Psoas muscle (tissue), 8 donors: Measurements from ENCODE around the gene KLHDC7B. TPM values are rescaled to one million over a fixed set of nuclear protein-coding genes. Genes with fewer than 3 reads are reported as not detected.
A peak's percentile ranks its signal among the peaks of the same experiment; 100 is the strongest.

Experiments
- ATAC-seq, 4 donors: fragments of 200-7000 bp; cut with Tn5 transposase; one replicate each; pipeline ENCODE4 v1.9.1; 2020; ENCODE audit warnings: moderate library complexity in 3 of 4, mild to moderate bottlenecking in 2 of 4
- DNase-seq, 2 donors: peaks; one replicate each; pipeline ENCODE4 v3.0.0-alpha.2; 2020
- H3K27ac ChIP-seq: fragments of 200-600 bp; one replicate; pipeline ENCODE4 v1.8.0; 2022
- H3K27me3 ChIP-seq, 3 donors: fragments of 200-600 bp in 1 of 3; one replicate each; pipeline versions ENCODE4 v1.6.1 to v1.8.0; 2013 to 2022; ENCODE audit warnings: low read length in 2 of 3, mild to moderate bottlenecking in 2 of 3, moderate library complexity in 1 of 3; ENCODE audit not compliant: insufficient read depth in 3 of 3
- H3K36me3 ChIP-seq, 2 donors: fragments of 200-600 bp in 1 of 2; one replicate each; pipeline versions ENCODE4 v1.6.1 to v1.8.0; 2013 to 2022; ENCODE audit warnings: low read depth in 1 of 2, mild to moderate bottlenecking in 1 of 2, moderate library complexity in 1 of 2; ENCODE audit not compliant: insufficient read depth in 1 of 2
- H3K4me1 ChIP-seq: fragments of 200-600 bp; one replicate; pipeline ENCODE4 v1.8.0; 2022
- H3K4me3 ChIP-seq: fragments of 200-600 bp; one replicate; pipeline ENCODE4 v1.8.0; 2022; ENCODE audit warnings: mild to moderate bottlenecking
- H3K9me3 ChIP-seq: fragments of 200-600 bp; one replicate; pipeline ENCODE4 v1.8.0; 2022
- WGBS, 3 donors: extraction: QIAGEN DNeasy Blood & Tissue Kit; methylation state at CpG; one replicate each; pipeline versions ENCODE4 v1.1.6 to v1.1.7; 2013; 5-methylcytosine and 5-hydroxymethylcytosine counted together
- intact Hi-C, 2 donors: fragments of 100-400 bp; cut with DNase I; formaldehyde crosslinking; loops; one replicate each; pipeline versions ENCODE4 v1.11.0 to v1.14.2; 2022
- polyA plus RNA-seq, 3 donors: library from polyadenylated mRNA; stranded (reverse); fragments of 200-250 nt; gene quantifications; one replicate each; pipeline ENCODE4 v1.2.3, GENCODE V29; 2013
- total RNA-seq, 4 donors: library from RNA; stranded (reverse); fragmentation: NEBNext Ultra II Directional in 2 of 4; extraction: Animal tissue kit (Norgen Biotek cat#: 25700) in 2 of 4; gene quantifications; one replicate each; pipeline versions ENCODE4 v1.2.1 to v1.2.4, GENCODE V29; 2021 to 2023
- TF ChIP-seq, protein P1 (sequence below): fragments of 200-600 bp; IDR thresholded peaks from one replicate; pipeline ENCODE4 v1.8.0; 2022; ENCODE audit warnings: antibody characterized with exemption
- donor health status: healthy with polysubstance abuse.
- donor health status: DM: no; HTN: no; CAD: no; lungs with moderate emphysema.
- donor health status: Bipolar disorder and iron deficiency.
- donor health status: healthy.
- donor health status: DM: yes; HTN: yes; CAD: no.
- donor health status: DM: no; HTN: no; CAD: no.
- donor health status: DM: no; HTN: no; CAD: no.
- donor health status: DM: yes; HTN: yes; CAD: no.

The KLHDC7B gene
- total and polyA plus RNA-seq, 7 donors: 0.01 to 0.11 (median 0.01) TPM; not detected in 4

DNA sequence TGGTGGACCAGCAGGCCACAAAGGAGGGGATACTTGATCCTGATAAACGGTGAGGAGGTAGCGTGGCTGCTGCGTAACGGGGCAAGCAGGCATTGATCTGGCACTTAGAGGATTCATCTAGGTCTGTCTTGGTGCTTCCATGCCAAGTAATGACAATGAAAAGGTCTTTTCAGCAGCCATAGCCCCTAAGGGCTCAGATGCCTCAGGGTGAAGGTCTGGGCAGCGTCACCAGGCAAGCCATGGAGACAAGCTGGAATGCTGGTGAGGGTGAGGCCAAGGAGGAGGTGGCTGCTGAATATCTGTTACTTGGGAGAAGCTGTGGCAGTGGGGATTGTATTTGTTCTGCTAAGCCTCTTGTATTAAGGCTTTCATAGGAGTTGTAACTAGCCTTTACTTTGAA, 41.7 kb downstream of the KLHDC7B start:
- no peaks in the 10 kb centered on the region for H3K9me3 ChIP-seq
- H3K4me3 ChIP-seq: no peak overlapping the region
- intact Hi-C loops: no loop called here

DNA sequence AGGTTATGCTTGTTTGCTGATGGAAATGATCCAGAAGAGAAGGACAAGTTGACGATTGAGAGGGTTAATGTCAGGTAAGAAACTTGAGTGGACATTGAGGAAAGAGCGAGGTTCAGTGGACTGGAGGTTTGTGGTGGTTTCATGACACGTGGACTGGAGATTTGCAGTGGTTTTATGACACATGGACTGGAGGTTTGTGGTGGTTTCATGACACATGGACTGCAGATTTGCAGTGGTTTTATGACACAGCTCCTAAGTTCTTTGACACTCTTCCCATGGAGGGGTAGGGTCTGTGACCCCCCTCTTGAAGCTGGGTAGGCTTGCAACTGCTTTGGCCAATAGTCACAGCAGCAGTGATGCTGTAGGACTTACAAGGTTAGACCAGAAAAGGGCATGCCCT, 49.5 kb downstream of the KLHDC7B start:
- H3K36me3 ChIP-seq: no peaks in the 10 kb centered on the region
- H3K4me3 ChIP-seq: no peak overlapping the region
- H3K27me3 ChIP-seq: peaks cover 0 to 14% (median 0%) of the 10 kb centered on the region in 3 donors
- 86 to 88% (median 87%) methylated on average over 3 of the region's 3 CpGs for WGBS, 3 donors
- H3K4me1 ChIP-seq: no peaks in the 10 kb centered on the region
- DNase-seq (no peak), ATAC-seq (no peak)
- no peaks in the 10 kb centered on the region for H3K9me3 ChIP-seq
- no peak overlapping the region for H3K27ac ChIP-seq
- TF ChIP-seq, protein P1, sequence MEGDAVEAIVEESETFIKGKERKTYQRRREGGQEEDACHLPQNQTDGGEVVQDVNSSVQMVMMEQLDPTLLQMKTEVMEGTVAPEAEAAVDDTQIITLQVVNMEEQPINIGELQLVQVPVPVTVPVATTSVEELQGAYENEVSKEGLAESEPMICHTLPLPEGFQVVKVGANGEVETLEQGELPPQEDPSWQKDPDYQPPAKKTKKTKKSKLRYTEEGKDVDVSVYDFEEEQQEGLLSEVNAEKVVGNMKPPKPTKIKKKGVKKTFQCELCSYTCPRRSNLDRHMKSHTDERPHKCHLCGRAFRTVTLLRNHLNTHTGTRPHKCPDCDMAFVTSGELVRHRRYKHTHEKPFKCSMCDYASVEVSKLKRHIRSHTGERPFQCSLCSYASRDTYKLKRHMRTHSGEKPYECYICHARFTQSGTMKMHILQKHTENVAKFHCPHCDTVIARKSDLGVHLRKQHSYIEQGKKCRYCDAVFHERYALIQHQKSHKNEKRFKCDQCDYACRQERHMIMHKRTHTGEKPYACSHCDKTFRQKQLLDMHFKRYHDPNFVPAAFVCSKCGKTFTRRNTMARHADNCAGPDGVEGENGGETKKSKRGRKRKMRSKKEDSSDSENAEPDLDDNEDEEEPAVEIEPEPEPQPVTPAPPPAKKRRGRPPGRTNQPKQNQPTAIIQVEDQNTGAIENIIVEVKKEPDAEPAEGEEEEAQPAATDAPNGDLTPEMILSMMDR: no peak
- intact Hi-C loops: no loop called here

More for the DNA sequence above, 41.7 kb downstream of the KLHDC7B start:
- Histone ChIP-seq H3K36me3 (no peaks in the 10 kb centered on the region), H3K4me1 (peaks cover 7% of the 10 kb centered on the region), H3K27ac (no peak overlapping the region), H3K27me3 (no peaks in the 10 kb centered on the region)
- WGBS, 3 donors: 88 to 97% (median 92%) methylated on average over 5 of the region's 5 CpGs
- TF ChIP-seq, protein P1: no peak
- DNase-seq (no peak), ATAC-seq (no peak)

DNA sequence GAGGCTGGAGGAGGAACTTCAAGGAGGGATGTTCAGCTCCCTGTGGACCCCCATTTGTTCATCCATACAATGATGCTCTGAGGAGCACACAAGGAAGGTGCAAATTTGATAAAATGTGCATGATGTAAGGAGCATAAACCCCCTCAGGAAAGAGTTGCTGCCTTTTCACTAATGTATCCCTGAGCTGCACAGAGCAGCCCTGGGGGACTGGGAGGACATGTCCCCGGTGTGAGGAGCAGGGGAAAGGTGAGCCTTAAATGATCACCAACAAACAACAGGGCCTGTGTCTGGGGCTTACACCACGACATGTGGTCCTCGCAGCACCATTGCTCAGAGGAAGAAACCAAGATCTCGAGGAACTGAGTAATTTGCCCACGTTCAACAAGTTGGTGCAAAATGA, 51.4 kb downstream of the KLHDC7B start:
- TF ChIP-seq, protein P1: no peak
- no peak overlapping the region for H3K4me3 ChIP-seq
- no peaks in the 10 kb centered on the region for H3K4me1 ChIP-seq
- no peaks in the 10 kb centered on the region for H3K36me3 ChIP-seq
- H3K9me3 ChIP-seq: no peaks in the 10 kb centered on the region
- no peak overlapping the region for H3K27ac ChIP-seq
- 81 to 90% (median 84%) methylated on average over 5 of the region's 5 CpGs for WGBS, 3 donors
- DNase-seq (no peak), ATAC-seq (no peak)
- peaks cover 0 to 30% (median 6%) of the 10 kb centered on the region in 3 donors for H3K27me3 ChIP-seq
- intact Hi-C loops: no loop called here

DNA sequence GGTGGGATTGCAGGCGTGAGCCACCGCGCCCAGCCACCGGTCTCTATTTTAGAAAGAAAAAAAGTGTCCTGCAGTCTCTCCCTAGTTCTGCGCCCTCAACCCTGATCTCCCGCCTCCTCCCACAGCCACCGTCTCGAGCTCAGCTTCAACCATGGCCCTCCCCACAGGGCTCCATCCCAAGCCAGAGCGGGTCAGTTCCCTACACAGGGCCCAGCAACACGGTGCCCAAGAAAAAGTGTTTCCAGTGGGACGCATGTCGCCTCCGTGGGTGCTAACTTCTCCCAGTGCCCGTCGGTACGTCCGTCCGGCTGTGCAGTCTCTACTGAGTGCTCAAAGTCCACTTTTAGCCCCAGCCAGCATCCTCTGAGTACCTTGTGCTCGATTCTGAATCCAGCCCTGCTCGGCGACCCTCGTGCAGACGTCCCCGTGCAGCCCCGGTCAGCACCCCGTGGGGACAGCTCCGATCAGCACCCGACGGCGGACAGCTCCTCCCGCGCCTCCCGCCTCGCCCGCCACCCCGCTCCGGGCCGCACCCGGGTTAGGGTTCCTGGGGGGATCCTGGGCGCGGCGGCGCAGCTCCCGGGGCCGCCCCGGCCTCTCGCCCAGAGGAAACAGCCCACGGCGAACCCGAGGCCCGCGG, 54.2 kb downstream of the KLHDC7B start:
- Histone ChIP-seq H3K9me3 (no peaks in the 10 kb centered on the region), H3K27me3 (peaks cover 0 to 56% (median 25%) of the 10 kb centered on the region in 3 donors), H3K36me3 (no peaks in the 10 kb centered on the region), H3K4me1 (no peaks in the 10 kb centered on the region), H3K4me3 (peak overlapping the region; percentile 50), H3K27ac (no peak overlapping the region)
- ATAC-seq: peak; percentile 47 to 74 (median 72)
- intact Hi-C loops: no loop called here
- 13 to 20% (median 17%) methylated on average over 39 to 52 of the region's 52 CpGs for WGBS, 3 donors
- DNase-seq: peak in 1 of 2 donors; percentile 51
- TF ChIP-seq, protein P1: no peak

DNA sequence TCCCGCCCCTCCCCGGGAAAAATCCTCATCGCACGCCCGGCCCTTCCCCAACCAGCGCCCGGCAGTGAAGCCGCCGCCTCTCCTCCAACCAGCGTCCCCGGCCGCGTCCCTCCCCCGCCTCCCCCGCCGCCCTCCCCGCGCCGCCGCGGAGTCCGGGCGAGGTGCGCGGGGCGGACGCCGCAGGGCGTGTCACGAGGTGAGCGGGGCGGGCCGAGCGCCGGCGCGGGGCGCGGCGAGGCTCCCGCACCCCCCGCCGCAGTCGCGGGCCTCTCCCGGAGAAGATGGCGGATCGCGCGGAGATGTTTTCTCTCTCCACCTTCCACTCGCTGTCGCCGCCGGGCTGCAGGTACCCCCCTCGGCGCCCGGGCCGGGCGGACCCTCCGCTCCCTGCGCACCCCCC, 54.8 kb downstream of the KLHDC7B start, which contains the start of gene MAPK8IP2:
TSS of gene MAPK8IP2 (plus strand) at position 256 of the 400 bp plus-strand sequence. CDS start at position 282, 26 bp downstream.
- no peaks in the 10 kb centered on the region for H3K4me1 ChIP-seq
- intact Hi-C loops: no loop called here
- TF ChIP-seq, protein P1: no peak
- no peak within 1 kb of the TSS for H3K27ac ChIP-seq
- H3K27me3 ChIP-seq: peaks cover 0 to 61% (median 28%) of the 10 kb centered on the region in 3 donors
- H3K36me3 ChIP-seq: no peaks in the 10 kb centered on the region
- DNase-seq: no peak
- peak in 1 of 4 donors; percentile 45 for ATAC-seq
- no peaks in the 10 kb centered on the region for H3K9me3 ChIP-seq
- H3K4me3 ChIP-seq: peak within 1 kb of the TSS; percentile 50
- WGBS, 3 donors: 0 to 2% (median 1%) methylated on average over 10 to 58 of the region's 61 CpGs
